CD14-positive monocyte (primary cell): Measurements from ENCODE around the gene SLC25A25. TPM values are rescaled to one million over a fixed set of nuclear protein-coding genes. Genes with fewer than 3 reads are reported as not detected.
A peak's percentile ranks its signal among the peaks of the same experiment; 100 is the strongest.

Source experiments
- DNase-seq, 3 donors: peaks; one replicate each; pipeline ENCODE4 v3.0.0-alpha.2; 2011 to 2022
- H2AFZ ChIP-seq: 2 replicates; pipeline ENCODE4 v1.6.0; 2012; ENCODE audit warnings: mild to moderate bottlenecking, low read depth, low read length, inconsistent platforms; ENCODE audit not compliant: insufficient read depth, poor library complexity, severe bottlenecking
- H3K27ac ChIP-seq, 2 donors: 1 replicate in 1 of 2; 2 replicates in 1 of 2; pipeline ENCODE4 v1.5.1; 2012 to 2013; ENCODE audit warnings: low read length in 2 of 2, control low read depth in 1 of 2, inconsistent platforms in 1 of 2, low read depth in 1 of 2, mild to moderate bottlenecking in 1 of 2
- H3K27me3 ChIP-seq, 2 donors: one replicate each; pipeline versions ENCODE4 v1.6.0 to v1.6.1; 2011 to 2013; ENCODE audit warnings: low read length in 2 of 2; ENCODE audit not compliant: control insufficient read depth in 2 of 2, insufficient read depth in 2 of 2
- H3K36me3 ChIP-seq, 2 donors: replicated peaks in 1 of 2; 1 replicate in 1 of 2; 2 replicates in 1 of 2; pipeline versions ENCODE4 v1.5.1 to v1.6.1; 2012 to 2013; ENCODE audit warnings: low read length in 2 of 2, control low read depth in 1 of 2, inconsistent platforms in 1 of 2, mild to moderate bottlenecking in 1 of 2; ENCODE audit not compliant: insufficient read depth in 2 of 2, control insufficient read depth in 1 of 2
- H3K4me1 ChIP-seq, 2 donors: 1 replicate in 1 of 2; 2 replicates in 1 of 2; pipeline versions ENCODE4 v1.5.1 to v1.6.1; 2012 to 2013; ENCODE audit warnings: low read length in 2 of 2, control low read depth in 1 of 2, inconsistent platforms in 1 of 2, mild to moderate bottlenecking in 1 of 2, moderate library complexity in 1 of 2; ENCODE audit not compliant: insufficient read depth in 2 of 2, control insufficient read depth in 1 of 2
- H3K4me2 ChIP-seq: replicated peaks from 2 replicates; pipeline ENCODE3; 2012; ENCODE audit warnings: low read length, moderate library complexity, mild to moderate bottlenecking; ENCODE audit not compliant: poor library complexity, severe bottlenecking; ENCODE audit errors: extremely low read depth
- H3K4me3 ChIP-seq, 3 experiments: fragments of 200-600 bp in 1 of 3; sonication (generic) in 1 of 3; replicated peaks in 1 of 3; 1 replicate in 2 of 3; 2 replicates in 1 of 3; pipeline ENCODE4 v1.5.1; 2011 to 2013; ENCODE audit warnings: low read length in 3 of 3, mild to moderate bottlenecking in 3 of 3, control low read depth in 2 of 3, low read depth in 2 of 3, inconsistent platforms in 1 of 3, moderate library complexity in 1 of 3
- H3K79me2 ChIP-seq: 2 replicates; pipeline ENCODE4 v1.6.0; 2012; ENCODE audit warnings: mild to moderate bottlenecking, control low read depth, inconsistent platforms, low read length, moderate library complexity; ENCODE audit not compliant: insufficient read depth
- H3K9ac ChIP-seq: 2 replicates; pipeline ENCODE4 v1.6.0; 2017; ENCODE audit warnings: low read length, mild to moderate bottlenecking; ENCODE audit not compliant: insufficient read depth, poor library complexity, severe bottlenecking
- H3K9me3 ChIP-seq, 2 donors: replicated peaks in 1 of 2; 1 replicate in 1 of 2; 2 replicates in 1 of 2; pipeline versions ENCODE4 v1.5.1 to v1.6.1; 2012 to 2013; ENCODE audit warnings: low read length in 2 of 2, control low read depth in 1 of 2; ENCODE audit not compliant: control insufficient read depth in 1 of 2, insufficient read depth in 1 of 2
- H4K20me1 ChIP-seq: 2 replicates; pipeline ENCODE4 v1.6.0; 2012; ENCODE audit warnings: mild to moderate bottlenecking, low read length, control low read depth, moderate library complexity; ENCODE audit not compliant: insufficient read depth
- H3K27ac Mint-ChIP-seq, 7 donors: one replicate each; pipeline ENCODE4 v1.8.0; 2020; ENCODE audit warnings: mild to moderate bottlenecking in 7 of 7, mixed read lengths in 7 of 7, moderate library complexity in 6 of 7, inconsistent platforms in 2 of 7
- H3K27me3 Mint-ChIP-seq, 3 donors: one replicate each; pipeline ENCODE4 v1.8.0; 2021 to 2022; ENCODE audit warnings: low read depth in 3 of 3, mild to moderate bottlenecking in 3 of 3, mixed read lengths in 3 of 3, moderate library complexity in 3 of 3, inconsistent platforms in 1 of 3
- H3K36me3 Mint-ChIP-seq, 2 donors: one replicate each; pipeline ENCODE4 v1.8.0; 2020; ENCODE audit warnings: mixed read lengths in 2 of 2, inconsistent platforms in 1 of 2, mild to moderate bottlenecking in 1 of 2
- H3K4me1 Mint-ChIP-seq: one replicate; pipeline ENCODE4 v1.8.0; 2020; ENCODE audit warnings: mild to moderate bottlenecking, mixed read lengths
- H3K4me3 Mint-ChIP-seq, 2 donors: one replicate each; pipeline ENCODE4 v1.8.0; 2020; ENCODE audit warnings: mild to moderate bottlenecking in 2 of 2, mixed read lengths in 2 of 2, moderate library complexity in 1 of 2
- H3K9me3 Mint-ChIP-seq, 7 donors: one replicate each; pipeline ENCODE4 v1.8.0; 2020 to 2022; ENCODE audit warnings: mixed read lengths in 7 of 7, mild to moderate bottlenecking in 6 of 7, moderate library complexity in 6 of 7, inconsistent platforms in 2 of 7
- WGBS: methylation state at CpG from one replicate; pipeline ENCODE4 v1.1.5; 2013; ENCODE audit warnings: missing lambda C conversion rate; ENCODE audit not compliant: insufficient coverage; 5-methylcytosine and 5-hydroxymethylcytosine counted together
- intact Hi-C, 2 donors: fragments of 100-400 bp; cut with micrococcal nuclease; formaldehyde crosslinking; loops; one replicate each; pipeline versions ENCODE4 v1.15.0 to v1.15.1; 2023
- polyA plus RNA-seq, 3 donors: library from polyadenylated mRNA; depleted of rRNA in 1 of 3; unstranded in 2 of 3; stranded (reverse) in 1 of 3; fragments of 300-500 nt in 2 of 3; fragments of >200 nt in 1 of 3; fragmentation: Illumina TruSeq in 2 of 3; gene quantifications; 1 replicate in 2 of 3; 2 replicates in 1 of 3; pipeline ENCODE4 v1.2.3, GENCODE V29; 2012 to 2021
- TF ChIP-seq, protein P1 (sequence below): fragments of 200-600 bp; IDR thresholded peaks from one replicate; pipeline ENCODE4 v1.8.0; 2022; ENCODE audit warnings: antibody characterized with exemption, mild to moderate bottlenecking

Gene SLC25A25
- polyA plus RNA-seq, 3 donors, result 5.1 to 43.3 (median 6.3) TPM

DNA sequence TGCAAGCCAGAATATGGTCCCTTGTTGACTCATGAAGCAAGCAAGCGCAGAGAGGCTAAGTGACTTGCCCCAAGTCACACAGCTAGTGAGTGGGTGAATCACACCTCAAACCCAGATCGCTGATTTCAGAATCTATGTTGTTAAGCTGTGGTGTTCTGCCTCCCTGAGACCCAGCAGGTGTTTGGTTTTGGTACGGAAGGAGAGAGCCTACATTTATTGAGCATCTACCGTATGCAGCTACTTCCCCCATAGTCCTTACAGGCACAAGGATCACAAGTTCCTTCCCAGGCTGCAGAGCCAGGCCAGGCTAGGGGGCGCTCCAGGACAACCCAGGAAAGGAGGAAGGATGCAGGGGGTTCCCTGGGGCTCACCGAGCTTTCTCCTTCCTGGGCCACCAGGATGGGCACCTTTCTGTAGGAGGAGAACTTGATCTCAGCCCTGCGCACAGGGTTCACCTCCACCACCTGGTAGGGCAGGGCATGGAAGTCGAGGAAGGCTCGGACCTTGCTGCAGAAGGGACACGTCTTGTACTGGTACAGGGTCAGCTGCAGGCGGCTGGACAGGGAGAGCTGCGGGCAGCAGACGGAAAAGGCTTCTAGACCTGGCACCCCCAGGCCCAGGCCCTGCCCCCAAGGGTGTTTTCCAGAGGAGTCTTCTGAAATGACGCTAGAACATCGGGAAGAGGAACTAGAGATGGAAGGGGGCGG is 57.0 kb downstream of the SLC25A25 start:
- Histone ChIP-seq H3K27me3 (no peaks in the 10 kb centered on the region), H2AFZ (no peak overlapping the region), H3K36me3 (peaks cover 34 to 44% of the 10 kb centered on the region in 2 donors), H3K27ac (peak overlapping the region in 1 of 2 donors; percentile 7), H3K9ac (no peak overlapping the region), H3K79me2 (peaks cover 5% of the 10 kb centered on the region), H3K4me3 (peak overlapping the region in 1 of 3 experiments; percentile 94), H4K20me1 (peaks cover 24% of the 10 kb centered on the region), H3K9me3 (no peaks in the 10 kb centered on the region), H3K4me2 (peak overlapping the region; percentile 34), H3K4me1 (peaks cover 33 to 45% of the 10 kb centered on the region in 2 donors)
- Mint-ChIP-seq H3K4me1 (peaks cover 34% of the 10 kb centered on the region), H3K9me3 (peaks cover 0 to 5% (median 0%) of the 10 kb centered on the region in 7 donors), H3K4me3 (peak overlapping the region; percentile 27 to 69), H3K36me3 (peaks cover 35 to 54% of the 10 kb centered on the region in 2 donors), H3K27me3 (peaks cover 0 to 6% (median 0%) of the 10 kb centered on the region in 3 donors), H3K27ac (peak overlapping the region in 6 of 7 donors; percentile 12 to 88 (median 58))
- TF ChIP-seq, protein P1, sequence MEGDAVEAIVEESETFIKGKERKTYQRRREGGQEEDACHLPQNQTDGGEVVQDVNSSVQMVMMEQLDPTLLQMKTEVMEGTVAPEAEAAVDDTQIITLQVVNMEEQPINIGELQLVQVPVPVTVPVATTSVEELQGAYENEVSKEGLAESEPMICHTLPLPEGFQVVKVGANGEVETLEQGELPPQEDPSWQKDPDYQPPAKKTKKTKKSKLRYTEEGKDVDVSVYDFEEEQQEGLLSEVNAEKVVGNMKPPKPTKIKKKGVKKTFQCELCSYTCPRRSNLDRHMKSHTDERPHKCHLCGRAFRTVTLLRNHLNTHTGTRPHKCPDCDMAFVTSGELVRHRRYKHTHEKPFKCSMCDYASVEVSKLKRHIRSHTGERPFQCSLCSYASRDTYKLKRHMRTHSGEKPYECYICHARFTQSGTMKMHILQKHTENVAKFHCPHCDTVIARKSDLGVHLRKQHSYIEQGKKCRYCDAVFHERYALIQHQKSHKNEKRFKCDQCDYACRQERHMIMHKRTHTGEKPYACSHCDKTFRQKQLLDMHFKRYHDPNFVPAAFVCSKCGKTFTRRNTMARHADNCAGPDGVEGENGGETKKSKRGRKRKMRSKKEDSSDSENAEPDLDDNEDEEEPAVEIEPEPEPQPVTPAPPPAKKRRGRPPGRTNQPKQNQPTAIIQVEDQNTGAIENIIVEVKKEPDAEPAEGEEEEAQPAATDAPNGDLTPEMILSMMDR, result peak; percentile 54
- 73% methylated on average over 11 of the region's 16 CpGs for WGBS
- peak; percentile 51 to 80 (median 53) for DNase-seq
- intact Hi-C loops, result no loop called here

GRCh38 chr9:128125580-128126354 is 57.7 kb downstream of the SLC25A25 start:
- H3K27ac ChIP-seq, result peak overlapping the region; percentile 3 to 53

More at GRCh38 chr9:128125580-128126354, 57.7 kb downstream of the SLC25A25 start:
- peaks cover 33 to 45% of the 10 kb centered on the region in 2 donors for H3K4me1 ChIP-seq
- H3K9me3 ChIP-seq, result no peaks in the 10 kb centered on the region
- peak overlapping the region in 1 of 3 experiments; percentile 94 for H3K4me3 ChIP-seq
- no peak overlapping the region for H2AFZ ChIP-seq
- peaks cover 28 to 41% of the 10 kb centered on the region in 2 donors for H3K36me3 ChIP-seq
- peaks cover 5% of the 10 kb centered on the region for H3K79me2 ChIP-seq
- intact Hi-C loops, result no loop called here
- Mint-ChIP-seq H3K36me3 (peaks cover 29 to 47% of the 10 kb centered on the region in 2 donors), H3K4me3 (peak overlapping the region; percentile 69 to 79), H3K27ac (peak overlapping the region in 6 of 7 donors; percentile 6 to 91 (median 66)), H3K9me3 (peaks cover 0 to 5% (median 0%) of the 10 kb centered on the region in 7 donors), H3K4me1 (peaks cover 34% of the 10 kb centered on the region), H3K27me3 (peaks cover 0 to 4% (median 0%) of the 10 kb centered on the region in 3 donors)
- no peak for DNase-seq
- peak overlapping the region; percentile 34 for H3K4me2 ChIP-seq
- H4K20me1 ChIP-seq, result peaks cover 24% of the 10 kb centered on the region
- H3K27me3 ChIP-seq, result no peaks in the 10 kb centered on the region
- 60% methylated on average over 1 of the region's 10 CpGs for WGBS
- H3K9ac ChIP-seq, result no peak overlapping the region
- TF ChIP-seq, protein P1, result no peak
